ENCODE data around the gene ASTN2.

- TF ChIP-seq CTCF (IDR thresholded peaks at IDR 0.05; ENCODE audit: poor library complexity, severe bottlenecking) (no peak), SMC3 (conservative IDR thresholded peaks at IDR 0.05; ENCODE audit: poor library complexity) (no peak), EP300 (conservative IDR thresholded peaks at IDR 0.05; ENCODE audit: poor library complexity, severe bottlenecking) (no peak), REST (IDR thresholded peaks at IDR 0.05; ENCODE audit: borderline replicate concordance) (no peak), EZH2 (IDR thresholded peaks at IDR 0.05; ENCODE audit: borderline replicate concordance, insufficient read depth, low read length, poor library complexity, severe bottlenecking) (no peak), RAD21 (conservative IDR thresholded peaks at IDR 0.05) (no peak), POLR2AphosphoS5 (IDR thresholded peaks at IDR 0.05) (no peak)
Observed at GRCh38 chr9:116379821-116380220, 1035.0 kb downstream of the ASTN2 start.
